Esophagus squamous epithelium (tissue), 5 donors: ENCODE measurements around the gene IL17RD. TPM values are rescaled to one million over a fixed set of nuclear protein-coding genes. Genes with fewer than 3 reads are reported as not detected.
A peak's percentile ranks its signal among the peaks of the same experiment; 100 is the strongest.

Experiments
- DNase-seq: peaks from one replicate; lab custom pipeline; 2025; lab: John Stamatoyannopoulos, UW
- H3K27ac ChIP-seq, 4 donors: fragments of 200-600 bp; sonication (generic); one replicate each; pipeline ENCODE4 v1.5.1; 2016 to 2019; ENCODE audit warnings: mild to moderate bottlenecking in 1 of 4
- H3K27me3 ChIP-seq, 4 donors: fragments of 200-600 bp; sonication (generic); 1 replicate in 3 of 4; 2 replicates in 1 of 4; pipeline versions ENCODE4 v1.5.1 to v1.6.0; 2017 to 2021; ENCODE audit warnings: antibody characterized with exemption in 1 of 4
- H3K36me3 ChIP-seq, 3 donors: fragments of 200-600 bp; sonication (generic); one replicate each; pipeline ENCODE4 v1.5.1; 2016 to 2019
- H3K4me1 ChIP-seq, 3 donors: fragments of 200-600 bp; sonication (generic); one replicate each; pipeline ENCODE4 v1.5.1; 2017 to 2019
- H3K4me3 ChIP-seq, 4 donors: fragments of 200-600 bp; sonication (generic); 1 replicate in 3 of 4; 2 replicates in 1 of 4; pipeline ENCODE4 v1.5.1; 2016 to 2019; ENCODE audit warnings: mild to moderate bottlenecking in 2 of 4, moderate library complexity in 1 of 4
- H3K9me3 ChIP-seq, 3 donors: fragments of 200-600 bp; sonication (generic); one replicate each; pipeline ENCODE4 v1.5.1; 2016 to 2019
- CTCF ChIP-seq, 6 experiments: fragments of 450-650 bp in 4 of 6; fragments of 200-600 bp in 2 of 6; sonication (generic) in 2 of 6; IDR thresholded peaks; one replicate each; pipeline ENCODE4 v1.5.1; 2016 to 2019; ENCODE audit warnings: antibody characterized with exemption in 6 of 6, mild to moderate bottlenecking in 4 of 6, moderate library complexity in 4 of 6
- POLR2A ChIP-seq, 4 donors: fragments of 450-650 bp; IDR thresholded peaks; one replicate each; pipeline ENCODE4 v1.6.1; 2017; ENCODE audit warnings: antibody characterized with exemption in 4 of 4, mild to moderate bottlenecking in 4 of 4, moderate library complexity in 3 of 4
- WGBS, 2 donors: methylation state at CpG; one replicate each; pipeline ENCODE4 v1.1.5; 2018; 5-methylcytosine and 5-hydroxymethylcytosine counted together
- intact Hi-C: fragments of 100-400 bp; cut with DNase I; formaldehyde crosslinking; loops from one replicate; pipeline ENCODE4 v1.15.0; 2022
- total RNA-seq, 4 donors: library from RNA; depleted of rRNA; stranded (reverse); fragments of >200 nt; gene quantifications; one replicate each; pipeline ENCODE4 v1.1.0, GENCODE V29; 2016
- donor health status: DM: yes; HTN: yes; CAD: no.

IL17RD gene
- total RNA-seq, 4 donors from 2014 or later = 4.4 to 10.4 (median 5.1) TPM

DNA sequence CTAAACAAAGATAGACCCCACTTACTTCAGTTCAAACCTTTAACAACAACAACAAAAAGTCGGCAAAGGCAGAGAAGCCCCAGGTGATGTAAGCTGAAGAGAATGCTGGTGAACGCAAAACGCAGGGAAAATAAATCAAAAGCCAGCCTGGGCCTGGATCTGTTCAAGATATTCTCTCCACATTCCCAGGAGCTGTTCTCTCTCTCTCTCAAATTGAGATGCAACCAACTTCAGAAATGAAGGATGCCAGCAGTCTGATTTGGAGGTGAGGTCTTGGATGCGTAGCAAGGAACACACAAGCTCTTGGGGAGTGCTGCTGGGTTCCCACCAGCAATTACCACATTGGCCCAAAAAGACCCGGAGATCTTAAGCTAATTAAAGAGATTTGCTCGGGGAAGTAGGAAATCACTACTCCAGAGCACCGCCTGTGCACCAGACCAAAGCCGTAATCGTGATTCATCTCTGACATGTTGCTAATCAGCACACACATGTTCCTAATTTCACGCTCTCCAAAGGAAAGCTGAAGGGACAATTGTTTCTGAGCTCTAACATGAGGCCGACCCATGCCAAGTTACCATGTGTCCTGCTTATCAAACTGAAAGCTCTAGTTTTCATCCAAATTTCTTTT, 37.1 kb downstream of the IL17RD start:
- intact Hi-C loops = no loop called here
- Histone ChIP-seq H3K36me3 (no peaks in the 10 kb centered on the region), H3K4me1 (peaks cover 0 to 19% (median 3%) of the 10 kb centered on the region in 3 donors), H3K9me3 (no peaks in the 10 kb centered on the region), H3K4me3 (peak overlapping the region in 1 of 4 donors; percentile 23), H3K27me3 (no peaks in the 10 kb centered on the region), H3K27ac (peak overlapping the region in 2 of 4 donors; percentile 53 to 64)
- DNase-seq = no peak
- WGBS, 2 donors = 53 to 63% methylated on average over 11 of the region's 11 CpGs
- TF ChIP-seq POLR2A (IDR thresholded peaks at IDR 0.05) = no peak
- no peak for TF ChIP-seq CTCF (IDR thresholded peaks at IDR 0.05)

DNA sequence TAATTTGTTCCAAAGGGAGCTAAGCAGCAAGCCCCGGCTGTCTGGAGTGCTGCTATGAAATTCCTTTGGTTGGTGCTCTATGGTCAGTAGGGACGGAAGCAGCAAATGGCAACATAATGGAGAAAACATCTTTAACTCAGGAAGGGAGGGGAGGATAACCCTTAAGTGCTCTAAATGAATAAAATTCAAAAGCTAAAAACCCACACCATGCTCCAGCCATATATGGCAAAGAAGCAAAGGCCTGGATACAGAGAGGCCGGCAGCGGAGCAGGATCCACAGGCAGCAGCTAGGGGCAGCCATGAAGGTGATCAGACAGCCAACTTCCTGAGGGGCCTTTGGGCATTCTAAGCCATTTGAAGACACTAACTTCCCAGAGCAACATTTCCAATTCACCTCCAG, 38.9 kb downstream of the IL17RD start:
- no peak overlapping the region for H3K4me3 ChIP-seq
- H3K36me3 ChIP-seq = no peaks in the 10 kb centered on the region
- intact Hi-C loops = no loop called here
- WGBS, 2 donors = 86 to 88% methylated on average over 4 of the region's 4 CpGs
- no peak overlapping the region for H3K27ac ChIP-seq
- no peaks in the 10 kb centered on the region for H3K27me3 ChIP-seq
- DNase-seq = no peak
- H3K9me3 ChIP-seq = no peaks in the 10 kb centered on the region
- peaks cover 0 to 19% (median 3%) of the 10 kb centered on the region in 3 donors for H3K4me1 ChIP-seq
- TF ChIP-seq POLR2A (IDR thresholded peaks at IDR 0.05) (no peak), CTCF (IDR thresholded peaks at IDR 0.05) (no peak)

GRCh38 chr3:57120451-57121174, 44.5 kb downstream of the IL17RD start:
- H3K9me3 ChIP-seq = no peaks in the 10 kb centered on the region
- H3K36me3 ChIP-seq = no peaks in the 10 kb centered on the region
- H3K27ac ChIP-seq = no peak overlapping the region
- TF ChIP-seq CTCF (IDR thresholded peaks at IDR 0.05) (no peak), POLR2A (IDR thresholded peaks at IDR 0.05) (no peak)
- no peak overlapping the region for H3K4me3 ChIP-seq
- DNase-seq = no peak
- H3K27me3 ChIP-seq = no peaks in the 10 kb centered on the region
- peaks cover 0 to 12% (median 0%) of the 10 kb centered on the region in 3 donors for H3K4me1 ChIP-seq
- 78 to 81% methylated on average over 8 to 9 of the region's 10 CpGs for WGBS, 2 donors
- intact Hi-C loops = no loop called here

DNA sequence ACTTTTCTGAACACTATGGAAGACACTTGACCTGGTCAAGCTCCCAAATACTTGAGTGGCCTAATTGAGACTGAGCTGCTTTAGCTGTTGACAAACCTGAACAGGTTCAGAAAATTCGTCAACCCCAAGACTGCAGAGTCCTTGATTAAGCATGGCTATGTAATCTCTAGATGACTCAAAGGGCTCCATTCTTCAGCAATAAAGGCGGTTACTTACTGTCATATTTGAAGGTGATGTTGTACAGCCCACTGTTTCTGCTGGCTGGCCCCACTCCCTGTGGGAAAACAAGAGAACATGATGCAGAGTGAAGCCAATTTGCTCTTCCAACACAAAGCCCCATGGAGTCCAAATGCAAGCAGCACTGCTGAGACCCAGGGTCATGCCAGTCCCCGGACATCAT, 45.1 kb downstream of the IL17RD start:
- Histone ChIP-seq H3K27me3 (no peaks in the 10 kb centered on the region), H3K9me3 (no peaks in the 10 kb centered on the region), H3K36me3 (no peaks in the 10 kb centered on the region), H3K4me1 (peaks cover 0 to 12% (median 0%) of the 10 kb centered on the region in 3 donors), H3K4me3 (no peak overlapping the region), H3K27ac (no peak overlapping the region)
- intact Hi-C loops = no loop called here
- 68 to 76% methylated on average over 3 of the region's 3 CpGs for WGBS, 2 donors
- no peak for DNase-seq
- TF ChIP-seq POLR2A (IDR thresholded peaks at IDR 0.05) (no peak), CTCF (IDR thresholded peaks at IDR 0.05) (no peak)

DNA sequence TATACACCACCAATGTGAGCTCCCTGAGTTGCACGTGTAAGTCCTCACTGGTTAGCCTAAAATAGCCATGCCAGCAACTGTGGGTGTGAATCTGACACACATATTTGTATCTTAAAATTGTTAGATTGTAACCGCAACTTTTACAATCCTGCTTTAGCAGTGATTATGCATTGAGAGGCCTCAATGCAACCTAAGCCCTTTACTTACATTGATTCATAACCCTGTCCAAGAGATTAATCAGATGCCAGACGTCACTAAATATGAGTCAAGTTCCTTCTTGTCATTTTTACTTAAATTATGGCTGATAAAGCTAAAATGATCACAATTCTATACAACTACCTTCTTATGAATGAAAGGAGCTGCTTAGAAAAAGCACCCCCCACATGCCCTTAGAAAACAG, 46.9 kb downstream of the IL17RD start:
- Histone ChIP-seq H3K4me3 (no peak overlapping the region), H3K36me3 (peaks cover 0 to 11% (median 0%) of the 10 kb centered on the region in 3 donors), H3K9me3 (no peaks in the 10 kb centered on the region), H3K4me1 (peaks cover 0 to 12% (median 0%) of the 10 kb centered on the region in 3 donors), H3K27me3 (no peaks in the 10 kb centered on the region), H3K27ac (no peak overlapping the region)
- intact Hi-C loops = no loop called here
- TF ChIP-seq CTCF (IDR thresholded peaks at IDR 0.05) (no peak), POLR2A (IDR thresholded peaks at IDR 0.05) (no peak)
- 38 to 48% methylated on average over 3 of the region's 3 CpGs for WGBS, 2 donors
- no peak for DNase-seq
